K562 (cell line): ENCODE measurements around the gene HELB.

Experiments
- CCAR2 ChIP-seq: fragments of 200-400 bp; formaldehyde crosslinking; IDR thresholded peaks from 2 replicates; pipeline ENCODE4 v1.6.1; 2017; ENCODE audit warnings: mild to moderate bottlenecking, low read depth, low read length
- HDAC2 ChIP-seq: fragments of 450-650 bp; IDR thresholded peaks from 2 replicates; pipeline ENCODE4 v1.6.1; 2016; ENCODE audit warnings: mild to moderate bottlenecking
- NFIC ChIP-seq: fragments of 450-650 bp; IDR thresholded peaks from 2 replicates; pipeline ENCODE4 v1.6.1; 2017; ENCODE audit warnings: mild to moderate bottlenecking, inconsistent platforms
- RFX5 ChIP-seq: IDR thresholded peaks from 2 replicates; pipeline ENCODE4 v1.6.1; 2011; ENCODE audit warnings: low read depth, mild to moderate bottlenecking, improper control_type of control experiment, low read length
- SP1 ChIP-seq: sonication (generic); formaldehyde crosslinking; IDR thresholded peaks from 2 replicates; pipeline ENCODE4 v1.8.1; 2022; ENCODE audit warnings: mild to moderate bottlenecking, missing genetic modification reagents
- STAT5A ChIP-seq: IDR thresholded peaks from 2 replicates; pipeline ENCODE4 v1.6.1; 2012; ENCODE audit warnings: low read length, inconsistent platforms, borderline replicate concordance
- ZNF830 ChIP-seq: fragments of 250-450 bp; sonication (Bioruptor Pico); IDR thresholded peaks from 2 replicates; pipeline ENCODE4 v1.5.0; 2021; ENCODE audit warnings: mild to moderate bottlenecking
- TF ChIP-seq, protein P1 (sequence below), 3 experiments: IDR thresholded peaks in 2 of 3; conservative IDR thresholded peaks in 1 of 3; 2 replicates each; pipeline ENCODE4 v1.5.1; 2011 to 2012; ENCODE audit warnings: low read length in 3 of 3, mild to moderate bottlenecking in 3 of 3, control low read depth in 2 of 3, improper control_type of control experiment in 1 of 3, inconsistent platforms in 1 of 3, low read depth in 1 of 3, mixed read lengths in 1 of 3, moderate library complexity in 1 of 3; ENCODE audit not compliant: insufficient read depth in 2 of 3
- TF ChIP-seq, protein P2 (sequence below): sonication (generic); formaldehyde crosslinking; IDR thresholded peaks from 2 replicates; pipeline ENCODE4 v1.5.0; 2020; ENCODE audit warnings: missing genetic modification reagents
- TF ChIP-seq, protein P3 (sequence below): sonication (generic); formaldehyde crosslinking; IDR thresholded peaks from 2 replicates; pipeline ENCODE4 v1.8.0; 2022; ENCODE audit warnings: missing genetic modification reagents, mild to moderate bottlenecking, borderline replicate concordance

DNA sequence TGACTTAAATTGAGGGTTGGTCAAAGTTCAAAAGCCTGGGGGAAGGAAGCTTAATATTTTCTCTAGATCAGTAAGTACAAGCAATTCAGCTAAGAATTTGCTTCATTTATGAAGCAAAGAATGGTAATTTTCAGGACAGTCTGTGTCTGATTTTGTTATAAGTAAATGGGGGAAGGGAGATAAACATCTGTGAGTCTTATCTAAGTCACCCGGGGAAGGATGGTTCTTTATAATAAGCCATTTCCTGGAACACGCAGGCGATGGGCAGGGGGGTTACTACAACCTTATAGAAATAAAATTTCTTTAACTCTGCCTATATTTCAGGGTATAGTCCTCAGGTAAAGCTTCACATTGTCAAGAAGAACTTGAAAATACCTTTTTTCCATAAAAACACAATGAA, 42.9 kb downstream of the HELB start:
- TF ChIP-seq SP1 (CRISPR knock-in tag) (no peak), STAT5A (peak; percentile 49; the same call in 1 of the 2 replicates), HDAC2 (no peak), ZNF830 (no peak), NFIC (no peak), RFX5 (no peak), CCAR2 (no peak)
- TF ChIP-seq, protein P1, sequence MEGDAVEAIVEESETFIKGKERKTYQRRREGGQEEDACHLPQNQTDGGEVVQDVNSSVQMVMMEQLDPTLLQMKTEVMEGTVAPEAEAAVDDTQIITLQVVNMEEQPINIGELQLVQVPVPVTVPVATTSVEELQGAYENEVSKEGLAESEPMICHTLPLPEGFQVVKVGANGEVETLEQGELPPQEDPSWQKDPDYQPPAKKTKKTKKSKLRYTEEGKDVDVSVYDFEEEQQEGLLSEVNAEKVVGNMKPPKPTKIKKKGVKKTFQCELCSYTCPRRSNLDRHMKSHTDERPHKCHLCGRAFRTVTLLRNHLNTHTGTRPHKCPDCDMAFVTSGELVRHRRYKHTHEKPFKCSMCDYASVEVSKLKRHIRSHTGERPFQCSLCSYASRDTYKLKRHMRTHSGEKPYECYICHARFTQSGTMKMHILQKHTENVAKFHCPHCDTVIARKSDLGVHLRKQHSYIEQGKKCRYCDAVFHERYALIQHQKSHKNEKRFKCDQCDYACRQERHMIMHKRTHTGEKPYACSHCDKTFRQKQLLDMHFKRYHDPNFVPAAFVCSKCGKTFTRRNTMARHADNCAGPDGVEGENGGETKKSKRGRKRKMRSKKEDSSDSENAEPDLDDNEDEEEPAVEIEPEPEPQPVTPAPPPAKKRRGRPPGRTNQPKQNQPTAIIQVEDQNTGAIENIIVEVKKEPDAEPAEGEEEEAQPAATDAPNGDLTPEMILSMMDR (IDR thresholded peaks at IDR 0.05 in 2 of 3, conservative IDR thresholded peaks at IDR 0.05 in 1 of 3; ENCODE audit: insufficient read depth in 2 of 3, low read depth in 1 of 3, low read length in 3 of 3): no peak
- TF ChIP-seq, protein P2, sequence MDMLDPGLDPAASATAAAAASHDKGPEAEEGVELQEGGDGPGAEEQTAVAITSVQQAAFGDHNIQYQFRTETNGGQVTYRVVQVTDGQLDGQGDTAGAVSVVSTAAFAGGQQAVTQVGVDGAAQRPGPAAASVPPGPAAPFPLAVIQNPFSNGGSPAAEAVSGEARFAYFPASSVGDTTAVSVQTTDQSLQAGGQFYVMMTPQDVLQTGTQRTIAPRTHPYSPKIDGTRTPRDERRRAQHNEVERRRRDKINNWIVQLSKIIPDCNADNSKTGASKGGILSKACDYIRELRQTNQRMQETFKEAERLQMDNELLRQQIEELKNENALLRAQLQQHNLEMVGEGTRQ: no peak
- TF ChIP-seq, protein P3, sequence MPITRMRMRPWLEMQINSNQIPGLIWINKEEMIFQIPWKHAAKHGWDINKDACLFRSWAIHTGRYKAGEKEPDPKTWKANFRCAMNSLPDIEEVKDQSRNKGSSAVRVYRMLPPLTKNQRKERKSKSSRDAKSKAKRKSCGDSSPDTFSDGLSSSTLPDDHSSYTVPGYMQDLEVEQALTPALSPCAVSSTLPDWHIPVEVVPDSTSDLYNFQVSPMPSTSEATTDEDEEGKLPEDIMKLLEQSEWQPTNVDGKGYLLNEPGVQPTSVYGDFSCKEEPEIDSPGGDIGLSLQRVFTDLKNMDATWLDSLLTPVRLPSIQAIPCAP (CRISPR knock-in tag): no peak
